Mesenchymal stem cell (in vitro differentiated cells and primary cell): Measurements from ENCODE around the gene FOXL3.
A peak's percentile ranks its signal among the peaks of the same experiment; 100 is the strongest.
"Not testable (repeated sequence)": the region's sequence is repeated elsewhere in the genome, so short reads cannot be mapped to it uniquely, and the experiment has no call there.

Experiments
- DNase-seq: peaks from one replicate; pipeline ENCODE4 v3.0.0-alpha.2; 2013
- H2AFZ ChIP-seq: one replicate; pipeline ENCODE4 v1.6.1; 2013; ENCODE audit warnings: low read depth, mild to moderate bottlenecking, control low read depth, inconsistent platforms, low read length, moderate library complexity
- H2AK5ac ChIP-seq: 2 replicates; pipeline ENCODE4 v1.6.1; 2013; ENCODE audit warnings: low read length, moderate library complexity, mild to moderate bottlenecking, inconsistent platforms; ENCODE audit not compliant: severe bottlenecking
- H2BK120ac ChIP-seq: one replicate; pipeline ENCODE4 v1.6.1; 2013; ENCODE audit warnings: low read depth, mild to moderate bottlenecking, inconsistent platforms, low read length, moderate library complexity
- H2BK12ac ChIP-seq, 2 experiments: one replicate each; pipeline ENCODE4 v1.6.1; 2013; ENCODE audit warnings: inconsistent platforms in 2 of 2, low read length in 2 of 2, mild to moderate bottlenecking in 2 of 2, moderate library complexity in 2 of 2, control low read depth in 1 of 2
- H2BK15ac ChIP-seq: one replicate; pipeline ENCODE4 v1.6.1; 2013; ENCODE audit warnings: mild to moderate bottlenecking, low read depth, inconsistent platforms; ENCODE audit not compliant: poor library complexity, severe bottlenecking
- H2BK5ac ChIP-seq: 2 replicates; pipeline ENCODE4 v1.6.1; 2013; ENCODE audit warnings: low read depth, mild to moderate bottlenecking, low read length, control low read depth, inconsistent platforms; ENCODE audit not compliant: poor library complexity, severe bottlenecking
- H3K14ac ChIP-seq, 2 experiments: one replicate each; pipeline ENCODE4 v1.6.1; 2013; ENCODE audit warnings: inconsistent platforms in 2 of 2, low read length in 2 of 2, control low read depth in 1 of 2, mild to moderate bottlenecking in 1 of 2, moderate library complexity in 1 of 2
- H3K18ac ChIP-seq, 2 experiments: one replicate each; pipeline ENCODE4 v1.6.1; 2013; ENCODE audit warnings: inconsistent platforms in 2 of 2, low read length in 2 of 2, control low read depth in 1 of 2, low read depth in 1 of 2, mild to moderate bottlenecking in 1 of 2
- H3K23ac ChIP-seq, 2 experiments: one replicate each; pipeline ENCODE4 v1.6.1; 2013; ENCODE audit warnings: inconsistent platforms in 2 of 2, low read length in 2 of 2, mild to moderate bottlenecking in 2 of 2, moderate library complexity in 2 of 2, control low read depth in 1 of 2
- H3K27ac ChIP-seq: 2 replicates; pipeline ENCODE4 v1.5.1; 2013; ENCODE audit warnings: mild to moderate bottlenecking, moderate library complexity, low read length, control low read depth, inconsistent platforms; ENCODE audit not compliant: poor library complexity, severe bottlenecking
- H3K27me3 ChIP-seq, 2 experiments: 2 replicates each; pipeline versions ENCODE4 v1.6.1 to v1.7.0; 2013; ENCODE audit warnings: low read length in 2 of 2, mild to moderate bottlenecking in 2 of 2, moderate library complexity in 2 of 2, control low read depth in 1 of 2, inconsistent platforms in 1 of 2; ENCODE audit not compliant: control insufficient read depth in 1 of 2, insufficient read depth in 1 of 2
- H3K36me3 ChIP-seq, 2 experiments: 2 replicates each; pipeline versions ENCODE4 v1.6.1 to v1.7.0; 2013; ENCODE audit warnings: low read length in 2 of 2, control low read depth in 1 of 2, inconsistent platforms in 1 of 2, low read depth in 1 of 2, mild to moderate bottlenecking in 1 of 2; ENCODE audit not compliant: insufficient read depth in 2 of 2, control insufficient read depth in 1 of 2
- H3K4ac ChIP-seq, 2 experiments: one replicate each; pipeline ENCODE4 v1.6.1; 2013; ENCODE audit warnings: inconsistent platforms in 2 of 2, low read length in 2 of 2, mild to moderate bottlenecking in 2 of 2, moderate library complexity in 2 of 2, control low read depth in 1 of 2, low read depth in 1 of 2
- H3K4me1 ChIP-seq: 2 replicates; pipeline ENCODE4 v1.6.1; 2013; ENCODE audit warnings: low read depth, low read length, control low read depth; ENCODE audit not compliant: control insufficient read depth, insufficient read depth
- H3K4me2 ChIP-seq: 2 replicates; pipeline ENCODE4 v1.6.1; 2013; ENCODE audit warnings: low read length, mild to moderate bottlenecking, inconsistent platforms; ENCODE audit not compliant: poor library complexity, severe bottlenecking
- H3K4me3 ChIP-seq, 2 experiments: 2 replicates each; pipeline versions ENCODE4 v1.5.1 to v1.7.0; 2013; ENCODE audit warnings: low read length in 2 of 2, mild to moderate bottlenecking in 2 of 2, control low read depth in 1 of 2, low read depth in 1 of 2; ENCODE audit not compliant: insufficient read depth in 1 of 2
- H3K79me1 ChIP-seq: replicated peaks from 2 replicates; pipeline ENCODE4 v1.6.1; 2013; ENCODE audit warnings: mild to moderate bottlenecking, control low read depth, low read length, inconsistent platforms; ENCODE audit not compliant: poor library complexity, severe bottlenecking
- H3K9ac ChIP-seq: 2 replicates; pipeline ENCODE4 v1.7.0; 2013; ENCODE audit warnings: mild to moderate bottlenecking, low read length, moderate library complexity
- H3K9me3 ChIP-seq: 2 replicates; pipeline ENCODE4 v1.7.0; 2013; ENCODE audit warnings: mild to moderate bottlenecking, low read length; ENCODE audit not compliant: control insufficient read depth
- H4K8ac ChIP-seq: one replicate; pipeline ENCODE4 v1.6.1; 2013; ENCODE audit warnings: inconsistent platforms, mild to moderate bottlenecking, low read length, moderate library complexity
- H4K91ac ChIP-seq: one replicate; pipeline ENCODE4 v1.6.1; 2013; ENCODE audit warnings: mild to moderate bottlenecking, low read length, inconsistent platforms
- WGBS: methylation state at CpG from one replicate; pipeline ENCODE4 v1.1.7; 2013; ENCODE audit warnings: mixed read lengths; 5-methylcytosine and 5-hydroxymethylcytosine counted together

FOXL3 gene

DNA sequence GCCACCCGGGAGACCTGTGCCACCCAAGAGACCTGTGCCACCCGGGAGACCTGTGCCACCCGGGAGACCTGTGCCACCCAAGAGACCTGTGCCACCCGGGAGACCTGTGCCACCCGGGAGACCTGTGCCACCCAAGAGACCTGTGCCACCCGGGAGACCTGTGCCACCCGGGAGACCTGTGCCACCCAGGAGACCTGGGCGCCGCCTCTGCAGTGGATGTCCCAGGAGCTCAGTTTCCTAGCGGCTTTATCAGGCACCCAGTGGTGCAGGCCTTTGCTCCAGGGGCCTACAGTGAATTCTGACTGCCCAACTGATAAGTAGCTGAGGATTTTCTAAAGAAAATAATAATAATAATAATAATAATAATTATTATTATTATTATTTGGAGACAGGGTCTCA is 46.4 kb upstream of the FOXL3 start:
- not testable (repeated sequence) for H2BK5ac ChIP-seq, H3K9ac ChIP-seq, H3K27me3 ChIP-seq, H3K4ac ChIP-seq, H3K27ac ChIP-seq, H3K4me3 ChIP-seq, H3K4me2 ChIP-seq, DNase-seq, H3K14ac ChIP-seq, H2BK15ac ChIP-seq, H2AFZ ChIP-seq, H4K91ac ChIP-seq, H2BK120ac ChIP-seq, H2AK5ac ChIP-seq, H3K18ac ChIP-seq, H3K23ac ChIP-seq, H2BK12ac ChIP-seq, H4K8ac ChIP-seq, H3K9me3 ChIP-seq
- Histone ChIP-seq H3K36me3 (peaks cover 48 to 52% of the 10 kb centered on the region in 2 experiments), H3K4me1 (peaks cover 12% of the 10 kb centered on the region), H3K79me1 (peaks cover 16% of the 10 kb centered on the region)
- WGBS: 92% methylated on average over 4 of the region's 10 CpGs

DNA sequence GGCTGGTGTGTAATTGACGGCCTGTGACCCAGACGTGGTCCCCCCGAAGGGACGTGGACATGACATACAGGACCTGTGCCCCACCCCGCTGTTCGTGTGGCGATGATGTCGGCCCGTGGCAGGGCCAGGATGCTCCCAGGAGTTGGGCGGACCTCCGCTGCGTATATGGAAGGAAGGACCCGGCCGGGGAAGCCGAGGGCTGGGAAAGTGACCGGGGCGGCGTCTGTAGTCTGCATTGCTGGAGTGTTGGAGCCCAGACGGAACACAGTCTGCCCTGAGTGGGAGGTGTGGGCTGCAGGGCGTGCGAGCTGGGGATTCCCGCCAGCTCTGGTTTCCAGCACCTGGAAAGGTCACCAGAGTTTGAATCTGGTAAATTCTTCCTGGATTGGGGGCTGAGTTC is 45.0 kb upstream of the FOXL3 start:
- 96% methylated on average over 22 of the region's 22 CpGs for WGBS
- Histone ChIP-seq H3K23ac (no peak overlapping the region), H3K9me3 (no peaks in the 10 kb centered on the region)

DNA sequence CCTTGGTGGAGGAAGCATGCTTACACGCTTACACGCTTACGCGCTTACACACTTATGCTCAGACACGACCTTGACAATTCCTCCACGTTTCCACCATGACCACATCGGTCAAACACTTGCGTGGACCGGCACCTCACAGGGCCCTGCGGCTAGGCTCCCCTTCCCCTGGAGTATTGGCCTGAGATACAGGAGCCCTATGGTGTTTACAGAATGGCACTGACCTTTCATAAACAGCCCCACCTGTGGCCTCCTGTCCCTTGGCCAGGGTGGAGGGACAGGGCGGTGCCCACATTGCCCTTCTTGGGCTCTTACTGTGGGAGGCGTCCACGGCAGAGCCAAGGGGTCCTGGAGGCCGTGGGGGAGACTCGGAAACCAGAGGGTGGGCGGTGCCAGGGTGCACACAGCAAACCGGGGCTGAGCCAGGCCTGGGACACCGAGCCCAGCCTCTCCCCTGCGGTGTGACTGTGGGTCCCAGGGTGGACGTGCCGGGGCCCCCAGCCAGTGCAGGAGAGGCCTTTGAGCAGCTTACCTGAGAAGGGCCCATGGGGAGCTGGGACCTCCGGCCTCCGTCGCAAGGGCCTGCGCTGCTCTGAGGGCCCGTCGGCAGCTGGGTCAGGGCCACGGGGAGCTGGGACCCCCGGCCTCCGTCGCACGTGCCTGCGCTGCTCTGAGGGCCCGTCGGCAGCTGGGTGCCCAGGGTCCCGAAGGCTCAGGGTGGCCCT is 44.2 kb upstream of the FOXL3 start:
- no peak overlapping the region for H2BK120ac ChIP-seq
- H2AK5ac ChIP-seq: no peak overlapping the region
- no peaks in the 10 kb centered on the region for H3K9me3 ChIP-seq
- H2BK12ac ChIP-seq: no peak overlapping the region
- H3K36me3 ChIP-seq: peaks cover 70 to 73% of the 10 kb centered on the region in 2 experiments
- H4K91ac ChIP-seq: no peak overlapping the region
- H3K18ac ChIP-seq: no peak overlapping the region
- no peak overlapping the region for H3K9ac ChIP-seq
- no peak overlapping the region for H2BK15ac ChIP-seq
- no peak overlapping the region for H3K4ac ChIP-seq
- no peak for DNase-seq
- H3K4me1 ChIP-seq: peaks cover 9% of the 10 kb centered on the region
- H2AFZ ChIP-seq: no peak overlapping the region
- no peak overlapping the region for H3K27ac ChIP-seq
- no peak overlapping the region for H3K14ac ChIP-seq
- H3K27me3 ChIP-seq: no peaks in the 10 kb centered on the region
- WGBS: 93% methylated on average over 36 of the region's 36 CpGs
- no peak overlapping the region for H2BK5ac ChIP-seq
- no peak overlapping the region for H3K4me2 ChIP-seq
- no peak overlapping the region for H3K23ac ChIP-seq
- no peak overlapping the region for H4K8ac ChIP-seq
- H3K4me3 ChIP-seq: no peak overlapping the region
- peaks cover 14% of the 10 kb centered on the region for H3K79me1 ChIP-seq

More for the DNA sequence above, 45.0 kb upstream of the FOXL3 start:
- Histone ChIP-seq H3K4me3 (no peak overlapping the region), H4K91ac (no peak overlapping the region), H3K14ac (no peak overlapping the region), H3K4ac (no peak overlapping the region), H3K27me3 (no peaks in the 10 kb centered on the region), H3K36me3 (peaks cover 62 to 66% of the 10 kb centered on the region in 2 experiments), H3K27ac (no peak overlapping the region), H4K8ac (peak overlapping the region; percentile 14), H3K4me1 (peaks cover 12% of the 10 kb centered on the region), H2BK12ac (peak overlapping the region in 1 of 2 experiments; percentile 22), H3K9ac (no peak overlapping the region), H2AFZ (no peak overlapping the region), H2BK120ac (no peak overlapping the region), H2BK5ac (no peak overlapping the region), H2AK5ac (no peak overlapping the region), H2BK15ac (no peak overlapping the region), H3K4me2 (no peak overlapping the region), H3K18ac (no peak overlapping the region), H3K79me1 (peaks cover 16% of the 10 kb centered on the region)
- DNase-seq: no peak

DNA sequence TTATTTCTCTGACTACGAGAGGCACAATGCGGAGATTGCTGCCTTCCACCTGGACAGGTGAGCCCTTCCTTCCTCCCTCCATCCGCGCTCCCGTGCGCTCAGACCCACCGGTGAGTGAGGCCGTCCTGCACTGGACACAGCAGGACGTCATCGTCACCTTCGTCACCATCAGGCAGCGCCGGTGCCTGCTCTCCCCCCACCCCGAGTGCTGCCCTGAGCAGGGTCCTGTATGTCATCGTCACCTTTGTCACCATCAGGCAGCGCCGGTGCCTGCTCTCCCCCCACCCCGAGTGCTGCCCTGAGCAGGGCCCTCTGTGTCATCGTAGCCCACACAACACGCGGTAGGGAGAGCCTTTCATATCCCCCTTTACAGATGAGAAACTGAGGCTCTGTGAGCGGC is 43.5 kb upstream of the FOXL3 start:
- Histone ChIP-seq H3K27me3 (no peaks in the 10 kb centered on the region), H3K18ac (no peak overlapping the region), H4K91ac (no peak overlapping the region), H2BK5ac (no peak overlapping the region), H3K9ac (no peak overlapping the region), H3K79me1 (peaks cover 14% of the 10 kb centered on the region), H3K14ac (no peak overlapping the region), H3K27ac (no peak overlapping the region), H3K23ac (no peak overlapping the region), H3K4ac (no peak overlapping the region), H3K9me3 (no peaks in the 10 kb centered on the region), H4K8ac (no peak overlapping the region), H2BK15ac (no peak overlapping the region), H2AK5ac (no peak overlapping the region), H2BK12ac (no peak overlapping the region), H3K4me3 (no peak overlapping the region), H3K4me2 (no peak overlapping the region), H2BK120ac (no peak overlapping the region), H3K36me3 (peaks cover 77 to 78% of the 10 kb centered on the region in 2 experiments), H3K4me1 (peaks cover 2% of the 10 kb centered on the region), H2AFZ (no peak overlapping the region)
- DNase-seq: no peak
- WGBS: 90% methylated on average over 22 of the region's 22 CpGs
